Tibial nerve (tissue), 4 donors: Measurements from ENCODE around the gene IGLL5.

Experiments
- CTCF ChIP-seq, 5 experiments: fragments of 200-600 bp in 3 of 5; fragments of 450-650 bp in 2 of 5; sonication (generic) in 3 of 5; IDR thresholded peaks; one replicate each; pipeline ENCODE4 v1.5.1; 2016 to 2019; ENCODE audit warnings: antibody characterized with exemption in 5 of 5, mild to moderate bottlenecking in 3 of 5, moderate library complexity in 2 of 5
- EP300 ChIP-seq, 2 donors: sonication (generic); formaldehyde crosslinking; IDR thresholded peaks; one replicate each; pipeline ENCODE4 v1.6.1; 2017; ENCODE audit warnings: antibody characterized with exemption in 2 of 2, mild to moderate bottlenecking in 1 of 2
- POLR2A ChIP-seq, 2 donors: fragments of 450-650 bp; IDR thresholded peaks; one replicate each; pipeline ENCODE4 v1.6.1; 2017; ENCODE audit warnings: antibody characterized with exemption in 2 of 2, mild to moderate bottlenecking in 2 of 2, moderate library complexity in 2 of 2

GRCh38 chr22:22866381-22867111 is 21.1 kb upstream of the IGLL5 start:
- no peak for TF ChIP-seq CTCF (IDR thresholded peaks at IDR 0.05)
- no peak for TF ChIP-seq EP300 (IDR thresholded peaks at IDR 0.05)
- no peak for TF ChIP-seq POLR2A (IDR thresholded peaks at IDR 0.05)
